HepG2 (cell line): ENCODE results near the gene CPEB4. TPM values are rescaled to one million over a fixed set of nuclear protein-coding genes. Genes with fewer than 3 reads are reported as not detected.

ENCODE experiments used
- ATAC-seq: fragments of 200-7000 bp; cut with Tn5 transposase; 3 replicates; pipeline ENCODE4 v1.9.1; 2020; ENCODE audit warnings: mild to moderate bottlenecking, moderate library complexity
- BruUV-seq: library from RNA; stranded (reverse); fragments of 400-500 nt; replicated peaks from 2 replicates; lab custom pipeline; 2021; lab: Mats Ljungman, UMichigan
- CTCF ChIA-PET: fragments of 300-600 bp; formaldehyde crosslinking; extraction: SDS; loops from one replicate; lab custom pipeline; 2021; ENCODE audit warnings: low total read pairs, inconsistent platforms, low intra/inter-chr PET ratio; lab: Yijun Ruan, JAX
- POLR2A ChIA-PET: fragments of 350-600 bp; sonication (Branson Sonifier 250); formaldehyde crosslinking; loops from one replicate; lab custom pipeline; 2020; ENCODE audit warnings: antibody characterized with exemption, inconsistent platforms; lab: Yijun Ruan, JAX
- DNase-seq: peaks from one replicate; pipeline ENCODE4 v3.0.0-alpha.2; 2015; ENCODE audit warnings: low spot score
- FAIRE-seq: peaks from 3 replicates; lab custom pipeline; 2011; peaks lifted over from hg19 to GRCh38; lab: Jason Lieb, UNC
- H2AFZ ChIP-seq: one replicate; pipeline ENCODE4 v1.6.1; 2011; ENCODE audit warnings: low read length, inconsistent platforms
- H3K27ac ChIP-seq: fragments of 300-600 bp; 3 replicates; pipeline ENCODE4 v1.8.0; 2011; ENCODE audit warnings: mixed run types, mild to moderate bottlenecking, mixed read lengths, low read length, inconsistent platforms; ENCODE audit not compliant: insufficient read depth; ENCODE audit errors: extremely low read length
- H3K27me3 ChIP-seq, 2 experiments: fragments of 200-600 bp in 1 of 2; 2 replicates in 1 of 2; 3 replicates in 1 of 2; pipeline versions ENCODE4 v1.6.0 to v1.8.0; 2011; ENCODE audit warnings: low read length in 2 of 2, mild to moderate bottlenecking in 2 of 2, moderate library complexity in 2 of 2, inconsistent platforms in 1 of 2; ENCODE audit not compliant: insufficient read depth in 2 of 2, control insufficient read depth in 1 of 2
- H3K36me3 ChIP-seq, 2 experiments: fragments of 200-600 bp in 1 of 2; replicated peaks in 1 of 2; 2 replicates in 1 of 2; 3 replicates in 1 of 2; pipeline versions ENCODE4 v1.5.1 to v1.8.0; 2011; ENCODE audit warnings: low read length in 2 of 2, inconsistent platforms in 1 of 2; ENCODE audit not compliant: insufficient read depth in 2 of 2, control insufficient read depth in 1 of 2
- H3K4me1 ChIP-seq: 2 replicates; pipeline ENCODE4 v1.5.1; 2012; ENCODE audit warnings: low read length, inconsistent platforms; ENCODE audit not compliant: insufficient read depth
- H3K4me2 ChIP-seq: 2 replicates; pipeline ENCODE4 v1.6.0; 2011; ENCODE audit warnings: low read depth, low read length, inconsistent platforms
- H3K4me3 ChIP-seq, 3 experiments: fragments of 200-600 bp in 1 of 3; sonication (generic), shearing (Covaris generic) in 1 of 3; replicated peaks in 1 of 3; 2 replicates each; pipeline ENCODE4 v1.5.1; 2011 to 2016; ENCODE audit warnings: low read length in 3 of 3, inconsistent platforms in 2 of 3, low read depth in 2 of 3, mild to moderate bottlenecking in 2 of 3, control low read depth in 1 of 3, mixed read lengths in 1 of 3; ENCODE audit not compliant: insufficient read depth in 1 of 3
- H3K79me2 ChIP-seq: one replicate; pipeline ENCODE4 v1.6.1; 2011; ENCODE audit warnings: low read length, inconsistent platforms; ENCODE audit not compliant: insufficient read depth
- H3K9ac ChIP-seq: 2 replicates; pipeline ENCODE4 v1.6.0; 2011; ENCODE audit warnings: mild to moderate bottlenecking, low read depth, low read length, inconsistent platforms; ENCODE audit not compliant: insufficient read depth
- H3K9me3 ChIP-seq: 2 replicates; pipeline ENCODE4 v1.5.1; 2012; ENCODE audit warnings: mild to moderate bottlenecking, low read length
- H4K20me1 ChIP-seq: 2 replicates; pipeline ENCODE4 v1.6.0; 2011; ENCODE audit warnings: inconsistent platforms, mild to moderate bottlenecking, low read length, moderate library complexity; ENCODE audit not compliant: insufficient read depth
- BRD4 ChIP-seq: sonication (generic); formaldehyde crosslinking; IDR thresholded peaks from 2 replicates; pipeline ENCODE4 v1.4.0; 2020; ENCODE audit warnings: missing genetic modification reagents
- HMGA1 ChIP-seq: sonication (generic); formaldehyde crosslinking; conservative IDR thresholded peaks from 2 replicates; pipeline ENCODE4 v1.4.0; 2020; ENCODE audit warnings: missing genetic modification reagents
- HOXA3 ChIP-seq: sonication (generic); formaldehyde crosslinking; IDR thresholded peaks from 2 replicates; pipeline ENCODE4 v1.5.0; 2020; ENCODE audit warnings: missing genetic modification reagents
- HOXA5 ChIP-seq: sonication (generic); formaldehyde crosslinking; IDR thresholded peaks from 2 replicates; pipeline ENCODE4 v1.4.0; 2020; ENCODE audit warnings: missing genetic modification reagents
- KDM6A ChIP-seq: IDR thresholded peaks from 2 replicates; pipeline ENCODE4 v1.6.1; 2016; ENCODE audit warnings: low read depth
- KLF11 ChIP-seq: IDR thresholded peaks from 2 replicates; pipeline ENCODE4 v1.6.1; 2016; ENCODE audit warnings: missing compliant biosample characterization
- NFATC3 ChIP-seq: sonication (generic); formaldehyde crosslinking; IDR thresholded peaks from 2 replicates; pipeline ENCODE4 v1.5.1; 2020; ENCODE audit warnings: mild to moderate bottlenecking, missing genetic modification reagents
- PAX8 ChIP-seq: sonication (generic); formaldehyde crosslinking; IDR thresholded peaks from 2 replicates; pipeline ENCODE4 v1.8.0; 2022; ENCODE audit warnings: mild to moderate bottlenecking, missing genetic modification reagents, borderline replicate concordance
- POGZ ChIP-seq: sonication (generic); formaldehyde crosslinking; IDR thresholded peaks from 2 replicates; pipeline ENCODE4 v1.4.0; 2020; ENCODE audit warnings: mild to moderate bottlenecking, missing genetic modification reagents
- RXRA ChIP-seq: sonication (generic); formaldehyde crosslinking; IDR thresholded peaks from 2 replicates; pipeline ENCODE4 v1.5.1; 2020; ENCODE audit warnings: missing genetic modification reagents
- TERF1 ChIP-seq: sonication (generic); formaldehyde crosslinking; IDR thresholded peaks from 2 replicates; pipeline ENCODE4 v1.8.0; 2022; ENCODE audit warnings: mild to moderate bottlenecking, missing genetic modification reagents, moderate library complexity
- ZNF281 ChIP-seq: sonication (generic); formaldehyde crosslinking; IDR thresholded peaks from 2 replicates; pipeline ENCODE4 v1.4.0; 2020; ENCODE audit warnings: missing genetic modification reagents, borderline replicate concordance
- ZNF343 ChIP-seq: sonication (generic); formaldehyde crosslinking; IDR thresholded peaks from 2 replicates; pipeline ENCODE4 v1.4.0; 2020; ENCODE audit warnings: mild to moderate bottlenecking, missing genetic modification reagents
- ZNF484 ChIP-seq: sonication (generic); formaldehyde crosslinking; IDR thresholded peaks from 2 replicates; pipeline ENCODE4 v1.5.1; 2020; ENCODE audit warnings: mild to moderate bottlenecking, low read depth, missing genetic modification reagents, borderline replicate concordance
- in situ Hi-C: cut with HindIII; loops from 2 replicates; pipeline ENCODE4 v1.10.0; 2017; ENCODE audit warnings: low pct_unique_long_range_greater_than_20kb; ENCODE audit not compliant: extremely low pct_ligation_motif_present
- intact Hi-C: fragments of 100-400 bp; cut with micrococcal nuclease; formaldehyde crosslinking; loops from one replicate; pipeline ENCODE4 v1.10.0; 2022; ENCODE audit not compliant: unreplicated experiment
- polyA plus RNA-seq, 8 experiments: library from polyadenylated mRNA; depleted of rRNA in 3 of 8; stranded (reverse) in 7 of 8; unstranded in 1 of 8; fragments of >200 nt; fragmentation: Illumina TruSeq in 4 of 8; extraction: Trizol in 4 of 8; gene quantifications; 2 replicates each; pipeline versions ENCODE4 v1.2.1 to v1.2.3, GENCODE V29; 2011 to 2016; ENCODE audit warnings: low read depth in 4 of 8, missing spikeins in 1 of 8, mixed read lengths in 1 of 8; ENCODE audit not compliant: insufficient read depth in 1 of 8
- total RNA-seq, 5 experiments: library from RNA; depleted of rRNA; stranded (reverse); fragments of >200 nt; fragmentation: Illumina TruSeq; extraction: Trizol; gene quantifications; 2 replicates each; pipeline ENCODE4 v1.2.3, GENCODE V29; 2016; ENCODE audit warnings: low read depth in 1 of 5
- TF ChIP-seq, protein P1 (sequence below), 2 experiments: sonication (generic) in 1 of 2; formaldehyde crosslinking in 1 of 2; IDR thresholded peaks; 2 replicates each; pipeline versions ENCODE4 v1.6.1 to v1.9.0; 2014 to 2022; ENCODE audit warnings: antibody characterized with exemption in 1 of 2, borderline replicate concordance in 1 of 2, inconsistent platforms in 1 of 2, low read depth in 1 of 2, missing genetic modification reagents in 1 of 2

CPEB4 gene
- total and polyA plus RNA-seq, 2 of the 13 experiments (the other 11 are each of a cell fraction or from before 2014, with no cell fraction given): 7.7 to 26.7 TPM

GRCh38 chr5:174000076-174000475 is 111.9 kb downstream of the CPEB4 start (continued):
- TF ChIP-seq, protein P1, sequence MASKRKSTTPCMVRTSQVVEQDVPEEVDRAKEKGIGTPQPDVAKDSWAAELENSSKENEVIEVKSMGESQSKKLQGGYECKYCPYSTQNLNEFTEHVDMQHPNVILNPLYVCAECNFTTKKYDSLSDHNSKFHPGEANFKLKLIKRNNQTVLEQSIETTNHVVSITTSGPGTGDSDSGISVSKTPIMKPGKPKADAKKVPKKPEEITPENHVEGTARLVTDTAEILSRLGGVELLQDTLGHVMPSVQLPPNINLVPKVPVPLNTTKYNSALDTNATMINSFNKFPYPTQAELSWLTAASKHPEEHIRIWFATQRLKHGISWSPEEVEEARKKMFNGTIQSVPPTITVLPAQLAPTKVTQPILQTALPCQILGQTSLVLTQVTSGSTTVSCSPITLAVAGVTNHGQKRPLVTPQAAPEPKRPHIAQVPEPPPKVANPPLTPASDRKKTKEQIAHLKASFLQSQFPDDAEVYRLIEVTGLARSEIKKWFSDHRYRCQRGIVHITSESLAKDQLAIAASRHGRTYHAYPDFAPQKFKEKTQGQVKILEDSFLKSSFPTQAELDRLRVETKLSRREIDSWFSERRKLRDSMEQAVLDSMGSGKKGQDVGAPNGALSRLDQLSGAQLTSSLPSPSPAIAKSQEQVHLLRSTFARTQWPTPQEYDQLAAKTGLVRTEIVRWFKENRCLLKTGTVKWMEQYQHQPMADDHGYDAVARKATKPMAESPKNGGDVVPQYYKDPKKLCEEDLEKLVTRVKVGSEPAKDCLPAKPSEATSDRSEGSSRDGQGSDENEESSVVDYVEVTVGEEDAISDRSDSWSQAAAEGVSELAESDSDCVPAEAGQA (IDR thresholded peaks at IDR 0.05; ENCODE audit: low read depth): no peak
- TF ChIP-seq, protein P1 (CRISPR knock-in tag; IDR thresholded peaks at IDR 0.05; ENCODE audit: borderline replicate concordance): no peak
- TF ChIP-seq HMGA1 (CRISPR knock-in tag): no peak
- TF ChIP-seq KDM6A (CRISPR knock-in tag): no peak
- TF ChIP-seq BRD4 (CRISPR knock-in tag): no peak
- TF ChIP-seq HOXA5: no peak
- no peak for TF ChIP-seq POGZ (CRISPR knock-in tag)
- no peak for TF ChIP-seq HOXA3 (CRISPR knock-in tag)
- TF ChIP-seq ZNF343 (CRISPR knock-in tag): no peak

DNA sequence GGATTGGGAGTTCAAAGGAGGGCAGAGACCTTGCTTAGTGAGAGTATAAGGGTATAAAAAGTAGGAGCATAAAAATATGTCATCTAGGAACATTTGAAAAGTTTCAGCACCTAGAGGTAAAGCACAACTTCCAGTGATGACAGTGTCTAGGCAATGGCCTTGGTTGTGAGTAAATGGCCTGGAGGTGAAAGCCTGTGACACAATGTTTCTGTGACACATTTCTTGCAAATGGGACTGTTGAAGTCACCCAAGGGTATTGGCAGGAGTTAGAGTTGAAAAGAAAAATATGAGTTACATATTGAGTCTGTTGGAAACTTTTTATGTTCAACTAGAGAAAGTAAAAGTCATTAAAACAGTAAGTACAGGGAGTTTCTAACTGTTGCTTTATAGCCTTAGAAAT is 115.6 kb downstream of the CPEB4 start:
- Histone ChIP-seq H3K27ac (no peak overlapping the region), H2AFZ (no peak overlapping the region), H4K20me1 (no peaks in the 10 kb centered on the region), H3K4me3 (no peak overlapping the region), H3K4me2 (no peak overlapping the region), H3K4me1 (no peaks in the 10 kb centered on the region), H3K9ac (no peak overlapping the region), H3K36me3 (no peaks in the 10 kb centered on the region), H3K27me3 (no peaks in the 10 kb centered on the region; a peak in 1 of 5 replicates), H3K79me2 (no peaks in the 10 kb centered on the region), H3K9me3 (no peaks in the 10 kb centered on the region)
- FAIRE-seq (no peak), ATAC-seq (no peak), DNase-seq (no peak)
- intact Hi-C loops: no loop called here
- POLR2A ChIA-PET: no interaction called here
- in situ Hi-C loops: no loop called here
- CTCF ChIA-PET: no interaction called here
- BruUV-seq: no TSS peak
- TF ChIP-seq TERF1 (CRISPR knock-in tag): no peak
- no peak for TF ChIP-seq ZNF281 (CRISPR knock-in tag)
- no peak for TF ChIP-seq NFATC3
- TF ChIP-seq RXRA: no peak
- no peak for TF ChIP-seq ZNF484
- TF ChIP-seq PAX8 (CRISPR knock-in tag): no peak
- no peak for TF ChIP-seq KLF11
